Activated CD4-positive, alpha-beta T cell treated with anti-CD3 and anti-CD28 coated beads, Interleukin-2, amount 10 ng/mL, durations not matched to agents 24 days and 14 days (primary cell): ENCODE results near the gene C1orf141. TPM values are rescaled to one million over a fixed set of nuclear protein-coding genes. Genes with fewer than 3 reads are reported as not detected.

Source experiments
- DNase-seq: peaks from one replicate; pipeline ENCODE4 v3.0.0; 2022
- H3K27ac Mint-ChIP-seq: one replicate; pipeline ENCODE4 v1.8.0; 2022; ENCODE audit warnings: mild to moderate bottlenecking, mixed read lengths
- H3K27me3 Mint-ChIP-seq: one replicate; pipeline ENCODE4 v1.8.0; 2022; ENCODE audit warnings: mixed read lengths
- H3K36me3 Mint-ChIP-seq: one replicate; pipeline ENCODE4 v1.8.0; 2022; ENCODE audit warnings: low read depth, mild to moderate bottlenecking, mixed read lengths
- H3K4me1 Mint-ChIP-seq: one replicate; pipeline ENCODE4 v1.8.0; 2021; ENCODE audit warnings: mixed read lengths
- H3K4me3 Mint-ChIP-seq: one replicate; pipeline ENCODE4 v1.8.0; 2022; ENCODE audit warnings: mild to moderate bottlenecking, moderate library complexity, mixed read lengths
- H3K9me3 Mint-ChIP-seq: one replicate; pipeline ENCODE4 v1.8.0; 2021; ENCODE audit warnings: mixed read lengths
- intact Hi-C: fragments of 100-400 bp; cut with micrococcal nuclease; formaldehyde crosslinking; loops from one replicate; pipeline ENCODE4 v1.15.1; 2023
- total RNA-seq: library from RNA; stranded (reverse); gene quantifications from 2 replicates; pipeline ENCODE4 v1.2.3, GENCODE V29; 2022

The C1orf141 gene
- total RNA-seq, 1 donor from 2014 or later, result not detected

DNA sequence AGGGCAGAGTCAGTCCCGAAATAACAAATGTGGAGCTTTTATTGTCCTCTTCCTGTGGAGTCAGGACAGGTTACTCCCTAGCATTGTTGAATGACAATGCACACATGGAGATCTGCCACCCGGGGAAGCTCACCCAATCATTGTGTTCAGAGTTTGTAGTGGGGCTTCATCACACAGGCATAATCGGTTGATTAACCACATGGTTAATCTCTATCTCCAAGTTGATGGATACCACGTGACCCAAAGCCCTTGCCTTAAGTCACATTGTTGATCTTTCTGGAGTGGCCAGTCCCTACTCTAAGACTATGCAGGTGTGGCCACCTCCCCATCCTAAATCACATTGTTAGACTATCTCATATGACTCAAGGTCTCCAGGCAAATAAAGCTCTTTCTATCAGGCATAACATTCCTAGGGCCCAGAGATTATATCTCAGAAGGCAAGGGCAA lies 2.6 kb upstream of the C1orf141 start:
- no peak overlapping the region for H3K27ac Mint-ChIP-seq
- H3K27me3 Mint-ChIP-seq, result peaks cover 4% of the 10 kb centered on the region
- intact Hi-C loops, result no loop called here
- peaks cover 9% of the 10 kb centered on the region for H3K4me1 Mint-ChIP-seq
- H3K4me3 Mint-ChIP-seq, result no peak overlapping the region
- DNase-seq, result no peak
- no peaks in the 10 kb centered on the region for H3K9me3 Mint-ChIP-seq
- no peaks in the 10 kb centered on the region for H3K36me3 Mint-ChIP-seq

GRCh38 chr1:67135354-67135753 lies 584 bp upstream of the C1orf141 start:
- Mint-ChIP-seq H3K27ac (no peak overlapping the region), H3K4me1 (peaks cover 9% of the 10 kb centered on the region), H3K27me3 (peaks cover 4% of the 10 kb centered on the region), H3K36me3 (no peaks in the 10 kb centered on the region), H3K9me3 (no peaks in the 10 kb centered on the region), H3K4me3 (peak overlapping the region; percentile 80)
- DNase-seq, result peak; percentile 35
- intact Hi-C loops, result no loop called here

DNA sequence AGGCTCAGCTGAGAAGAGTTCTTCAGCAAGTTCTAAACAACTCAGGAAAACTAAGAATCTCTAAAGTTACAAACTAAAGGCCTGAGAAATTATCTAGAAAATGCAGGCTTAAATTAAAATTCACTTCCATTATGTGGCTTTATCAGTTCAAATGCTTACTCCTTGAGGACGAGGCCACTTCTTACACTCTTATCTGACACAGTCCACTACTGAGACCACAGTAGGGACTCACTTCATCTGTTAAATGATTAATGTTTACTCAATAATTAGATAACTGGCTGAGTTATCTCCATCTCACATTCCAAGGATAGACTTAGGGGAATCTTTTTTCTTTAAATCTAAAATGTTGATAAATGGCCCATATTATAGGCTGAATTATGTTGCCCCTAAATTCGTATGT lies 1.6 kb downstream of the C1orf141 start:
- H3K27ac Mint-ChIP-seq, result no peak overlapping the region
- H3K36me3 Mint-ChIP-seq, result no peaks in the 10 kb centered on the region
- H3K4me3 Mint-ChIP-seq, result no peak overlapping the region
- intact Hi-C loops, result no loop called here
- H3K9me3 Mint-ChIP-seq, result no peaks in the 10 kb centered on the region
- peak; percentile 10 for DNase-seq
- H3K27me3 Mint-ChIP-seq, result peaks cover 2% of the 10 kb centered on the region
- H3K4me1 Mint-ChIP-seq, result peaks cover 9% of the 10 kb centered on the region

- Mint-ChIP-seq H3K9me3 (no peaks in the 10 kb centered on the region), H3K36me3 (no peaks in the 10 kb centered on the region), H3K4me3 (no peak overlapping the region), H3K27me3 (peaks cover 2% of the 10 kb centered on the region), H3K4me1 (peaks cover 14% of the 10 kb centered on the region), H3K27ac (no peak overlapping the region)
- DNase-seq, result peak; percentile 21
- intact Hi-C loops, result no loop called here
Measured at GRCh38 chr1:67130673-67131072, 4.1 kb downstream of the C1orf141 start.

DNA sequence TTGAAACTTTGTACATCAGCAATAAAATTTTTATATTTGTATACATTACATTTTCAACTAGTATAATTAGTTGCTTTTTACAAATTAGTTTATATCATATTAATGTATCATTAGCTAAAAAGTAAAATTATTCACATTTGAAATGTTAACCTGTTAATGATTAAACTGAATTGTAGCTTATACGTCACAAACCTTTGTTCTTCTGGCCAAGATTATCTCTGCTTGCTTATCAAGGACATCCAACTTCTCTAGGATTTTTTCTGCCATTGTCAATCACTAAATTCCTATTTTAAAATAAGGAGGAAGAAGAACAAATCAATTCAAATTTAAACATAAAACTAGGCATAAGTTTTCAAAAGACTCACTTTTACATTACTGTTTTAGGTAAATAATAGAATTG lies 7.8 kb downstream of the C1orf141 start:
- no peak for DNase-seq
- intact Hi-C loops, result no loop called here
- H3K9me3 Mint-ChIP-seq, result no peaks in the 10 kb centered on the region
- H3K27me3 Mint-ChIP-seq, result no peaks in the 10 kb centered on the region
- no peak overlapping the region for H3K27ac Mint-ChIP-seq
- H3K4me3 Mint-ChIP-seq, result no peak overlapping the region
- H3K4me1 Mint-ChIP-seq, result peaks cover 5% of the 10 kb centered on the region
- no peaks in the 10 kb centered on the region for H3K36me3 Mint-ChIP-seq

GRCh38 chr1:67126111-67126746 lies 8.5 kb downstream of the C1orf141 start:
- Mint-ChIP-seq H3K9me3 (peaks cover under 1% of the 10 kb centered on the region), H3K36me3 (no peaks in the 10 kb centered on the region), H3K4me3 (no peak overlapping the region), H3K27ac (no peak overlapping the region), H3K27me3 (no peaks in the 10 kb centered on the region), H3K4me1 (peaks cover 5% of the 10 kb centered on the region)
- intact Hi-C loops, result no loop called here
- peak; percentile 48 for DNase-seq

DNA sequence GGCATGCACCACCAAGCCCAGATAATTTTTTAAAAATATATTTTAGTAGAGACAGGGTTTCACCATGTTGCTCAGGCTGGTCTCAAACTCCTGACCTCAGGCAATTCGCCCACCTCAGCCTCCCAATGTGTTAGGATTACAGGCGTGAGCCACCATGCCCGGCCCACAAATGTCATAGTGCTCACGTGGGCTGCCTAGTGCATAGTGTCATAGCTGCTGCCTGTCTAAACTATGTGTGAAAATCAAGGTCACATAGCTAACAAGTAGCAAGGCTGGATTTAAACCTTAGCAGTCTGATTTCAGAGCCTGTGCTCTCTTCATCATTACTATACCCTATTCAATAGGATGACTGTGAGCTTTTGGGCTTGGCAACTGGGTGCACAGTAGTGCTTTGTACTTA lies 10.3 kb downstream of the C1orf141 start:
- Mint-ChIP-seq H3K9me3 (peaks cover 11% of the 10 kb centered on the region), H3K36me3 (no peaks in the 10 kb centered on the region), H3K4me3 (no peak overlapping the region), H3K27me3 (no peaks in the 10 kb centered on the region), H3K27ac (no peak overlapping the region), H3K4me1 (peaks cover 5% of the 10 kb centered on the region)
- DNase-seq, result peak; percentile 51
- intact Hi-C loops, result no loop called here

GRCh38 chr1:67120855-67121619 lies 13.7 kb downstream of the C1orf141 start:
- no peaks in the 10 kb centered on the region for H3K27me3 Mint-ChIP-seq
- no peaks in the 10 kb centered on the region for H3K36me3 Mint-ChIP-seq
- H3K9me3 Mint-ChIP-seq, result peaks cover 11% of the 10 kb centered on the region
- no peak overlapping the region for H3K27ac Mint-ChIP-seq
- no peak for DNase-seq
- intact Hi-C loops, result no loop called here
- H3K4me1 Mint-ChIP-seq, result peaks cover 1% of the 10 kb centered on the region
- H3K4me3 Mint-ChIP-seq, result no peak overlapping the region

DNA sequence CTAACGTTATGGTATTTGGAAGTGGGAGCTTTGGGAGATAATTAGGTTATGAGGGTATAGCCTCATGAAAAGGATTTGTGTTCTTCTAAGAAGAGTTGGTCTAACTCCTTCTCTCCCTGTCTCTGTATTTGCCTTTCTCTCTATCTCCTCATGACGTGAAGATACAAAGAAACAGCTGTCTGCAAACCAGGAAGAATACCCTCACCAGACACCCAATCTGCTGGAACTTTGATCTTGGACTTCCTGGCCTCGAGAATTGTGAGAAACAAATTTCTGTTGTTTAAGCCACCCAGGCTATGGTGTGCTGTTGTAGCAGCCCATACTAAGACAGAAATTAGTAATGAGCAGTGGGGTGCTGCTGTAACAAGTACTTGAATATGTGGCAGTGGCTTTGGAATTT lies 16.1 kb downstream of the C1orf141 start:
- no peak overlapping the region for H3K27ac Mint-ChIP-seq
- no peaks in the 10 kb centered on the region for H3K36me3 Mint-ChIP-seq
- peaks cover 11% of the 10 kb centered on the region for H3K9me3 Mint-ChIP-seq
- intact Hi-C loops, result no loop called here
- H3K27me3 Mint-ChIP-seq, result no peaks in the 10 kb centered on the region
- peak; percentile 34 for DNase-seq
- no peaks in the 10 kb centered on the region for H3K4me1 Mint-ChIP-seq
- H3K4me3 Mint-ChIP-seq, result no peak overlapping the region

- no peaks in the 10 kb centered on the region for H3K36me3 Mint-ChIP-seq
- no peaks in the 10 kb centered on the region for H3K27me3 Mint-ChIP-seq
- no peak overlapping the region for H3K4me3 Mint-ChIP-seq
- peaks cover 11% of the 10 kb centered on the region for H3K9me3 Mint-ChIP-seq
- intact Hi-C loops, result no loop called here
- H3K27ac Mint-ChIP-seq, result no peak overlapping the region
- no peaks in the 10 kb centered on the region for H3K4me1 Mint-ChIP-seq
- DNase-seq, result no peak
Measured at GRCh38 chr1:67118191-67118590, 16.6 kb downstream of the C1orf141 start.

- peaks cover 5% of the 10 kb centered on the region for H3K27me3 Mint-ChIP-seq
- DNase-seq, result no peak
- no peaks in the 10 kb centered on the region for H3K36me3 Mint-ChIP-seq
- no peaks in the 10 kb centered on the region for H3K4me1 Mint-ChIP-seq
- no peak overlapping the region for H3K27ac Mint-ChIP-seq
- no peaks in the 10 kb centered on the region for H3K9me3 Mint-ChIP-seq
- no peak overlapping the region for H3K4me3 Mint-ChIP-seq
- intact Hi-C loops, result no loop called here
Measured at GRCh38 chr1:67114162-67114561, 20.6 kb downstream of the C1orf141 start.

GRCh38 chr1:67110352-67110751 lies 24.4 kb downstream of the C1orf141 start:
- Mint-ChIP-seq H3K27me3 (peaks cover 6% of the 10 kb centered on the region), H3K4me3 (no peak overlapping the region), H3K4me1 (no peaks in the 10 kb centered on the region), H3K36me3 (no peaks in the 10 kb centered on the region), H3K9me3 (no peaks in the 10 kb centered on the region), H3K27ac (no peak overlapping the region)
- intact Hi-C loops, result no loop called here
- no peak for DNase-seq

DNA sequence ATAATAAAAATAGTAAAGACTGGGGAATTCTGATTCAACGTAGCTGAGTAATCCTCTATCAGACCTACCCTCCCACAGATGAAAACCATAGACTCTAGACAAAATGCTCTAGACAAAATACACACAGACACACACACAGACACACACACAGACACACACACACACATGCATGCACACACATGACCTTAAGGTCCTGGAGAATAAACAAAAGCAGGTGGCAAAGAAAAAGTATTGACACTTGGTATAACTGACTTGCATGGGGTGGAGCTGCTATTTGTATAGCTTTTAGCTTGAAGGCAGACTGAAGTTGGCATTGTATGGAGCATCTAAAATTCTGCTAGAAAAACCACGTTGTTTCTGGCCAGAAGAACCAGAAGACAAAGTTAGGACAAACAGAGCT lies 29.3 kb downstream of the C1orf141 start:
- Mint-ChIP-seq H3K27me3 (peaks cover 21% of the 10 kb centered on the region), H3K27ac (no peak overlapping the region), H3K36me3 (no peaks in the 10 kb centered on the region), H3K4me3 (no peak overlapping the region), H3K4me1 (peaks cover 1% of the 10 kb centered on the region), H3K9me3 (no peaks in the 10 kb centered on the region)
- intact Hi-C loops, result no loop called here
- DNase-seq, result no peak

- no peaks in the 10 kb centered on the region for H3K36me3 Mint-ChIP-seq
- intact Hi-C loops, result no loop called here
- H3K27ac Mint-ChIP-seq, result no peak overlapping the region
- H3K4me3 Mint-ChIP-seq, result no peak overlapping the region
- H3K9me3 Mint-ChIP-seq, result no peaks in the 10 kb centered on the region
- DNase-seq, result no peak
- H3K27me3 Mint-ChIP-seq, result peaks cover 20% of the 10 kb centered on the region
- H3K4me1 Mint-ChIP-seq, result peaks cover 1% of the 10 kb centered on the region
Measured at GRCh38 chr1:67103548-67103947, 31.2 kb downstream of the C1orf141 start.
